Measurements from ENCODE around the gene SREBF1.

SREBF1 gene

DNA sequence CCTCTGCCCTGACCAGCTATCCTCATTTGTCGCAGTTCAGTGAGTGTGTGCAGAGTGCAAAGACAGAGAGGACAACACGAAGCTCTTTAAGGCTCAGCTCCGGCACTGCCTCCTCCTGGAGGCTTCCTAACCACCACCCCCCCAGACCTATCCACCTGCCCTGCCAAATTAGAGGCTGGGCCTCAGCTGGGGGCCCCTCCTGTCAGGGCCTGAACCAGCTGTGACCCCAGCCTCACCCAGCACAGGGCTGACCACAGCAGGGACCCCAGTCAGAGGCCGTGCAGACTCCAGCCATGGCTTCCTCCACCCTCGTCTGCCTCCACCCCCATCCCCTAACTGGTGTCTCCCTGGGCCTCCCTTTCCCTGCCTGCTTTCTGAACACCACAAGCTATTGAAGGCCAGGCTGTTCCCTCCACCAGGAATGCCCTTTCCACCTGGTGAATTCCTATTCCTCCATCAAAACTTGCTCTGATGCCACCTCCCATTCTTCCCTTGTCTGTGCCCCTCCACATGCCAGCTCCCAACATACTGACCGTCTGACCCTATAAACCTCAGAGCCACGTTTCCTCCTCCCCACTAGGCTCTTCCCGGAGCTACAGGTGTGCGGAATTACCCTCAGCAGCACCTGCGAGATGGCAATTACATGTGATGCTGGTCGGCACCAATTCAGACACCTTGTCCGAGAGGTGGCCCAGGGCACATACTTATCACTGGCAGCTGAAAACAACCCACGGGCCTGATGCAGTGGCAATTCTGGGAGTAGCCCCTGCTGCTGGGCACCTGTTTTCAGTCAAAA is 8.8 kb downstream of the SREBF1 start:
- H3K9me3 ChIP-seq (ENCODE audit: severe bottlenecking), result no peaks in the 10 kb centered on the region
- H3K27me3 ChIP-seq (ENCODE audit: insufficient read depth, low read depth, severe bottlenecking), result no peaks in the 10 kb centered on the region
- H3K36me3 ChIP-seq, result peaks cover 25% of the 10 kb centered on the region
- TF ChIP-seq, protein P1, sequence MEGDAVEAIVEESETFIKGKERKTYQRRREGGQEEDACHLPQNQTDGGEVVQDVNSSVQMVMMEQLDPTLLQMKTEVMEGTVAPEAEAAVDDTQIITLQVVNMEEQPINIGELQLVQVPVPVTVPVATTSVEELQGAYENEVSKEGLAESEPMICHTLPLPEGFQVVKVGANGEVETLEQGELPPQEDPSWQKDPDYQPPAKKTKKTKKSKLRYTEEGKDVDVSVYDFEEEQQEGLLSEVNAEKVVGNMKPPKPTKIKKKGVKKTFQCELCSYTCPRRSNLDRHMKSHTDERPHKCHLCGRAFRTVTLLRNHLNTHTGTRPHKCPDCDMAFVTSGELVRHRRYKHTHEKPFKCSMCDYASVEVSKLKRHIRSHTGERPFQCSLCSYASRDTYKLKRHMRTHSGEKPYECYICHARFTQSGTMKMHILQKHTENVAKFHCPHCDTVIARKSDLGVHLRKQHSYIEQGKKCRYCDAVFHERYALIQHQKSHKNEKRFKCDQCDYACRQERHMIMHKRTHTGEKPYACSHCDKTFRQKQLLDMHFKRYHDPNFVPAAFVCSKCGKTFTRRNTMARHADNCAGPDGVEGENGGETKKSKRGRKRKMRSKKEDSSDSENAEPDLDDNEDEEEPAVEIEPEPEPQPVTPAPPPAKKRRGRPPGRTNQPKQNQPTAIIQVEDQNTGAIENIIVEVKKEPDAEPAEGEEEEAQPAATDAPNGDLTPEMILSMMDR (IDR thresholded peaks at IDR 0.05; ENCODE audit: low read depth, low read length), result no peak
- DNase-seq, result no peak
- H3K27ac ChIP-seq, result no peak overlapping the region
- no peak overlapping the region for H3K4me3 ChIP-seq (ENCODE audit: low read depth, low read length)

DNA sequence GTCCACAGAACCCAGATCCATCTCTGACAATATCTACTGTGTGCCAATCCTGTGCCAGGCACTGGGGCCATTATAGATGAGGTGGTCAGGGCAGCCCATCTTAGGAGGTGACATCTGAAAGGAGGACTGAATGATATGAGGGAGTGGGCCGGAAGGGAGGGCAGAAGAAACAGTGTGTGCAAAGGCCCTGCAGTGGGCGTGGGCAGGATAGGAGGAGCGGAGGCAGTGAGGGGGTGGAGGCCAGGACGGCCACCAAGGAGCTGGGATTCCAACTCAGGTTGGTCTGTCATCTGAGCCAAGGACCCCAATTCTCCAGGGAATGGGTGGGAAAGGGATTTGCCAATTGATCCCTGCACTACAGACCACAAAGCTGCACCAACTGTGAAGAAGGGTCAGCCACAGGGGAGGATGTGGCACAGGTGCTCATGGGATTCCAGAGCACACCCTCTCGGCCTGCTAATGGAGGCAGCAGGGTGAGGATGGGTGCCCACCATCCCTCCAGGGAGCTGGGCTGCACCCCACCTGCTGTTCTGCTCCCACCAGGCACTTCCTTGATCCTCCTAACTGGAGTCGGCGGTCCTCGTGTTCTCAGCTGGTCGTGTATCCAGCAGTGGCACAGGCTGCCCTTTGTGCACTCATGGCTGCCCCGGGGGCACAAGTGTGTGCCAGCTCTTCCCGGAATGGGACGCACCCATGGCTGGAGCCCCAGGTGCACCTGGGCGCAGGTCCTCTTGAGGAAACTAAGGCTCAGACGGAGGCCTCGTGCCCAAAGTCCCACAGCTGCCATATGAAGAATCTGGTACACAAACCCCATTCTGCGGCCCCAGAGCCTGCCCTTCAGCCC is 9.6 kb downstream of the SREBF1 start:
- Histone ChIP-seq H3K9me3 (ENCODE audit: severe bottlenecking) (no peaks in the 10 kb centered on the region), H3K4me3 (ENCODE audit: low read depth, low read length) (no peak overlapping the region), H3K27me3 (ENCODE audit: insufficient read depth, low read depth, severe bottlenecking) (no peaks in the 10 kb centered on the region), H3K27ac (no peak overlapping the region), H3K36me3 (peaks cover 29% of the 10 kb centered on the region)
- TF ChIP-seq, protein P1 (IDR thresholded peaks at IDR 0.05; ENCODE audit: low read depth, low read length), result no peak
- no peak for DNase-seq

DNA sequence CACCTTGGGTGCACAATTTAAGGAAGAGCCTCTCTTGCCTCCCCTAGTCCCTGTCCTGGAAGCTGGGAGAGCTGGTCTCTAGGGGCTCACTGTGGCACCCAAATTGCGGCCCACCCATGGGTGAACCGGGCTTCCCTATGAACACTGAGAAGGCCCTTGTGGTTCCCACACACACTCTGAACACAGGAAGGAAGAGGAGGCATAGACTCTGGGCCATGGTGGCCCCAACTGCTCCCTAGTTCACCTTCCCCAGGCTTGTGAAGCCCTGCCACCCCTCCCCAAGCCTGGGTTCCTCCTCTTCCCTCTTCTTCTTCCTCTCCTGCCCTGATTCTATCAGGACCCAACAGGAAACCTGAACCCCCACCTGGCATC is 10.5 kb downstream of the SREBF1 start:
- Histone ChIP-seq H3K4me3 (ENCODE audit: low read depth, low read length) (no peak overlapping the region), H3K27ac (no peak overlapping the region), H3K27me3 (ENCODE audit: insufficient read depth, low read depth, severe bottlenecking) (no peaks in the 10 kb centered on the region), H3K36me3 (peaks cover 31% of the 10 kb centered on the region), H3K9me3 (ENCODE audit: severe bottlenecking) (no peaks in the 10 kb centered on the region)
- no peak for DNase-seq
- TF ChIP-seq, protein P1 (IDR thresholded peaks at IDR 0.05; ENCODE audit: low read depth, low read length), result no peak

DNA sequence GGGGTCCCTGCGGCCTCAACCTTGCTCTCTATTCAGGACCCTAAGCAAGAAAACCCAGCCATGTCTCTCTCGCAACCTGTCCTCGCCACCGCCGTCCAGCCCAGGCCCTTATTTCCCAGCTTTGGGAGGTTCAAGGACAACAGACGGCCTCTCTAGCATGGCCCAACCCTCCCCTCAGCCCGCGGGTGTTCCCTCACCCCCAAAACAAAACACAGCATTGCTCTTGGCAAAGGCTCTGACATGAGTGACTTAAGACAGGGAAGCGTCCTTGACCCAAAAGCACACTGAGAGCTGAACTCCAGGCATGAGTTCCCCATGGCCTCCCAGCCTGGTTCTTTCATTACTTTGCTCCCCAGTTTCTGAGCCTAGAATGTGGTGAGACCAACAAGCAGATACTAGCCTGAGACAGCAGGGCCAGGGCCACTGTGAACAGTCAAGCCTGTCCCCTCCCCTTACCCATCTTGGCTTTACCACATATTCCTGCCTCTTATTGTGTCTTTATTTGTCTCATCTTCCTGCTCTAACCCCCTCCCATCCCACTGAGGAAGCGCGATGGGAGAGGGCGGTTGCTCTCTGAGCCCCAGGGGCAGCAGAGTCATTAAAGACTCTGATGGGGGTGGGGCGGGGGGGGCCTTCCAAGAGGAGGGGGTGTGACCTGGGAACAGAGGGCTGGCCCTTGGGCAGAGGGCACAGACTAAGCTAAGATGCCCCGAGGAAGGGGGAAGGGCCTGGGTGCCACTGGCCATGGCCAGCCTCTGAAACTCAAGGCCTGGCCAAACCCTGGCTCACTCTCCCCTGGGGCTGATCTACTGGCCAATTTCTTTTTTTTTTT is 11.8 kb downstream of the SREBF1 start:
- peak overlapping the region; percentile 98 for H3K27ac ChIP-seq
- no peak overlapping the region for H3K4me3 ChIP-seq (ENCODE audit: low read depth, low read length)
- DNase-seq, result no peak
- H3K36me3 ChIP-seq, result peaks cover 43% of the 10 kb centered on the region
- TF ChIP-seq, protein P1 (IDR thresholded peaks at IDR 0.05; ENCODE audit: low read depth, low read length), result no peak
- H3K27me3 ChIP-seq (ENCODE audit: insufficient read depth, low read depth, severe bottlenecking), result no peaks in the 10 kb centered on the region
- H3K9me3 ChIP-seq (ENCODE audit: severe bottlenecking), result no peaks in the 10 kb centered on the region

DNA sequence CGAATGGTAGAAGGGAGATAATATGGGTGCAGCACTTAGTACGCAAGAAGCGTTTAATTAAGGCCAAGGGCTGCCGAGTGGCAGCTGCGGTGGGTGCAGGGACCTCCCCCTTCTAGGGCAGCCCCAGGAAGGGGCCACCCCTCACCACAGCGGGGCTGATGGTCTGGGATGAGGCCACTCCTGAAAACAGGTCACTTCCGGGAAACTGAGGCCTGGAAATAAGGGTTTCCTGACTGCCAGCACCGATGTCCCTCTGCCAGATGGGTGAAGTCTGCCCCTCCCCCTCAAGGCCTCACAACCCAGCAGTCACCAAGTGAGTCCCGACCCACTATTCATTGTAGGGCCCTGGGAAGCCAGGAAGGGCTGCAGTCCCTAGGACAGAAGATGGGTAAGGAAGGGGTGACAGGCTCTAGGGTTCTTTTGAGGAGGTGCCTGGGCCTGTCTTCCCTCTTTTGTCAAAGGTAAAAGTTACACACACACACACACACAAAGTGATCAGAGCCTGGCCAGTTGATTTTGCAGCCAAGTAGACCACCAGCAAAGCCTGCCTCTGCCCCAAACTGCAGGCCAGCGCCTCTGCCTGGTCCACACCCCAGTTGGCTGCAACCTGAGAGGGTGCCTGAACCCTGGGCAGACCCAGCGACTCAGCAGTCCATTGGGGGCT is 12.5 kb downstream of the SREBF1 start:
- TF ChIP-seq, protein P1 (IDR thresholded peaks at IDR 0.05; ENCODE audit: low read depth, low read length), result no peak
- H3K27me3 ChIP-seq (ENCODE audit: insufficient read depth, low read depth, severe bottlenecking), result no peaks in the 10 kb centered on the region
- H3K36me3 ChIP-seq, result peaks cover 43% of the 10 kb centered on the region
- no peaks in the 10 kb centered on the region for H3K9me3 ChIP-seq (ENCODE audit: severe bottlenecking)
- H3K27ac ChIP-seq, result peak overlapping the region; percentile 98
- H3K4me3 ChIP-seq (ENCODE audit: low read depth, low read length), result peak overlapping the region; percentile 26
- peak; percentile 51 for DNase-seq

Measured in WERI-Rb-1 (cell line).